Fibroblast of skin of right quadriceps (primary cell): ENCODE results near the gene GALNT2.

Experiments
- DNase-seq: peaks from one replicate; pipeline ENCODE4 v3.0.0-alpha.2; 2013

GALNT2 gene

GRCh38 chr1:230286166-230286889 lies 219.3 kb downstream of the GALNT2 start:
- DNase-seq: no peak

- DNase-seq: no peak
Measured at GRCh38 chr1:230286890-230287269, 219.8 kb downstream of the GALNT2 start.

GRCh38 chr1:230287674-230288315 lies 220.8 kb downstream of the GALNT2 start:
- no peak for DNase-seq

GRCh38 chr1:230288641-230289349 lies 221.8 kb downstream of the GALNT2 start:
- DNase-seq: no peak

- no peak for DNase-seq
Measured at GRCh38 chr1:230289350-230289644, 222.3 kb downstream of the GALNT2 start.

- DNase-seq: no peak
Measured at GRCh38 chr1:230291731-230292620, 224.9 kb downstream of the GALNT2 start.

GRCh38 chr1:230292689-230293389 lies 225.8 kb downstream of the GALNT2 start:
- DNase-seq: no peak

- DNase-seq: no peak
Measured at GRCh38 chr1:230293390-230293700, 226.3 kb downstream of the GALNT2 start.

- no peak for DNase-seq
Measured at GRCh38 chr1:230295367-230295766, 228.3 kb downstream of the GALNT2 start.

- DNase-seq: no peak
Measured at GRCh38 chr1:230299191-230300006, 232.4 kb downstream of the GALNT2 start.

- no peak for DNase-seq
Measured at GRCh38 chr1:230300322-230301301, 233.6 kb downstream of the GALNT2 start.

GRCh38 chr1:230301322-230301721 lies 234.3 kb downstream of the GALNT2 start:
- no peak for DNase-seq

GRCh38 chr1:230301822-230302221 lies 234.8 kb downstream of the GALNT2 start:
- DNase-seq: no peak

GRCh38 chr1:230303069-230303468 lies 236.0 kb downstream of the GALNT2 start:
- no peak for DNase-seq

- peak; percentile 58 for DNase-seq
Measured at GRCh38 chr1:230303822-230304221, 236.8 kb downstream of the GALNT2 start.

GRCh38 chr1:230306169-230306568 lies 239.1 kb downstream of the GALNT2 start:
- DNase-seq: no peak

GRCh38 chr1:230307213-230307612 lies 240.2 kb downstream of the GALNT2 start:
- DNase-seq: peak; percentile 22

GRCh38 chr1:230308039-230308438 lies 241.0 kb downstream of the GALNT2 start:
- DNase-seq: peak; percentile 58

GRCh38 chr1:230308821-230309220 lies 241.8 kb downstream of the GALNT2 start:
- no peak for DNase-seq

GRCh38 chr1:230309646-230310177 lies 242.7 kb downstream of the GALNT2 start:
- DNase-seq: no peak
